ENCODE results near the gene MYADM. TPM values are rescaled to one million over a fixed set of nuclear protein-coding genes. Genes with fewer than 3 reads are reported as not detected.

MYADM gene
- total RNA-seq, 1 experiment from 2014 or later, result 78.6 TPM

GRCh38 chr19:53826876-53827275, 40.8 kb upstream of the MYADM start:
- Mint-ChIP-seq H3K36me3 (peaks cover 3% of the 10 kb centered on the region; the same call in 1 of the 2 replicates), H3K4me1 (peaks cover 38% of the 10 kb centered on the region), H3K27me3 (ENCODE audit: low read depth) (no peaks in the 10 kb centered on the region), H3K4me3 (no peak overlapping the region), H3K9me3 (no peaks in the 10 kb centered on the region), H3K27ac (peak overlapping the region; percentile 90)
- no peak for TF ChIP-seq FOXP1 (CRISPR knock-in tag; IDR thresholded peaks at IDR 0.05; ENCODE audit: borderline replicate concordance)
- TF ChIP-seq ZNF423 (CRISPR knock-in tag; IDR thresholded peaks at IDR 0.05), result no peak
- TF ChIP-seq MXD4 (CRISPR knock-in tag; IDR thresholded peaks at IDR 0.05; ENCODE audit: borderline replicate concordance), result no peak
- no peak for TF ChIP-seq ZNF425 (CRISPR knock-in tag; conservative IDR thresholded peaks at IDR 0.05)
- no peak for TF ChIP-seq ETV6 (CRISPR knock-in tag; IDR thresholded peaks at IDR 0.05)
- TF ChIP-seq, protein P1, sequence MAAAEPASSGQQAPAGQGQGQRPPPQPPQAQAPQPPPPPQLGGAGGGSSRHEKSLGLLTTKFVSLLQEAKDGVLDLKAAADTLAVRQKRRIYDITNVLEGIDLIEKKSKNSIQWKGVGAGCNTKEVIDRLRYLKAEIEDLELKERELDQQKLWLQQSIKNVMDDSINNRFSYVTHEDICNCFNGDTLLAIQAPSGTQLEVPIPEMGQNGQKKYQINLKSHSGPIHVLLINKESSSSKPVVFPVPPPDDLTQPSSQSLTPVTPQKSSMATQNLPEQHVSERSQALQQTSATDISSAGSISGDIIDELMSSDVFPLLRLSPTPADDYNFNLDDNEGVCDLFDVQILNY (CRISPR knock-in tag; IDR thresholded peaks at IDR 0.05), result no peak
- TF ChIP-seq ZNF416 (CRISPR knock-in tag; IDR thresholded peaks at IDR 0.05), result no peak
- no peak for TF ChIP-seq OVOL2 (CRISPR knock-in tag; IDR thresholded peaks at IDR 0.05; ENCODE audit: borderline replicate concordance)
- ChIA-PET POLR2A (interaction anchor here (0.8 kb wide), 1 partner anchor 266 kb away, joined by 3 read pairs; no protein-coding TSS in a partner anchor), CTCF (interaction anchor here (0.6 to 5.5 kb wide), 7 partner anchors 17 to 1789 kb away, joined by 3 to 27 read pairs (median 3); no protein-coding TSS in a partner anchor)
- DNase-seq (ENCODE audit: low spot score), result no peak
- ATAC-seq, result no peak

DNA sequence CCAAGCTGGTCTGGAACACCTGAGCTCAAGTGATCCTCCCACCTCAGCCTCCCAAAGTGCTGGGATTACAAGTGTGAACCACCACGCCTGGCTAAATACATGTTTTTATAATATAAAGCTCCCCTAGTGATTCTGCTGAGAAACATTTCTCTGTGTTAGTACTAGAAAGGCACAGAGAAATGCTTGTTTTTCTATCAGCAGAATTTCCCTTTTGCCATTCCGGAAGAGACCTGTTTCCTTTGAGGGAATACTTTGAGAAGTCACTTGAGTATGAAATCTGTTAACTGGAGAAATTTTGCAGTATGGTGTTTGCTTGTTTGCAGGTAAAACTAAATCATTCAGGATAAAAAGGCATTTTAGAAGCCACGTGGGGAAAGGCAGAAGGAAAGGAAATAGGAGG, 39.2 kb upstream of the MYADM start:
- Mint-ChIP-seq H3K4me1 (peaks cover 45% of the 10 kb centered on the region), H3K27me3 (ENCODE audit: low read depth) (no peaks in the 10 kb centered on the region), H3K36me3 (peaks cover 20% of the 10 kb centered on the region), H3K9me3 (no peaks in the 10 kb centered on the region), H3K4me3 (no peak overlapping the region), H3K27ac (peak overlapping the region; percentile 12)
- ChIA-PET POLR2A (no interaction called here), CTCF (interaction anchor here (2.7 to 5.5 kb wide), 2 partner anchors 19 to 36 kb away, joined by 17 to 27 read pairs; no protein-coding TSS in a partner anchor)
- DNase-seq (ENCODE audit: low spot score), result no peak
- ATAC-seq, result no peak
- TF ChIP-seq, protein P2, sequence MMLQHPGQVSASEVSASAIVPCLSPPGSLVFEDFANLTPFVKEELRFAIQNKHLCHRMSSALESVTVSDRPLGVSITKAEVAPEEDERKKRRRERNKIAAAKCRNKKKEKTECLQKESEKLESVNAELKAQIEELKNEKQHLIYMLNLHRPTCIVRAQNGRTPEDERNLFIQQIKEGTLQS (CRISPR knock-in tag; conservative IDR thresholded peaks at IDR 0.05), result no peak
- no peak for TF ChIP-seq E2F4 (CRISPR knock-in tag; IDR thresholded peaks at IDR 0.05; ENCODE audit: borderline replicate concordance, low read depth)
- no peak for TF ChIP-seq EMX1 (CRISPR knock-in tag; IDR thresholded peaks at IDR 0.05)
- TF ChIP-seq ETV6 (CRISPR knock-in tag; IDR thresholded peaks at IDR 0.05), result no peak
- no peak for TF ChIP-seq USF2 (CRISPR knock-in tag; IDR thresholded peaks at IDR 0.05)
- TF ChIP-seq, protein P3, sequence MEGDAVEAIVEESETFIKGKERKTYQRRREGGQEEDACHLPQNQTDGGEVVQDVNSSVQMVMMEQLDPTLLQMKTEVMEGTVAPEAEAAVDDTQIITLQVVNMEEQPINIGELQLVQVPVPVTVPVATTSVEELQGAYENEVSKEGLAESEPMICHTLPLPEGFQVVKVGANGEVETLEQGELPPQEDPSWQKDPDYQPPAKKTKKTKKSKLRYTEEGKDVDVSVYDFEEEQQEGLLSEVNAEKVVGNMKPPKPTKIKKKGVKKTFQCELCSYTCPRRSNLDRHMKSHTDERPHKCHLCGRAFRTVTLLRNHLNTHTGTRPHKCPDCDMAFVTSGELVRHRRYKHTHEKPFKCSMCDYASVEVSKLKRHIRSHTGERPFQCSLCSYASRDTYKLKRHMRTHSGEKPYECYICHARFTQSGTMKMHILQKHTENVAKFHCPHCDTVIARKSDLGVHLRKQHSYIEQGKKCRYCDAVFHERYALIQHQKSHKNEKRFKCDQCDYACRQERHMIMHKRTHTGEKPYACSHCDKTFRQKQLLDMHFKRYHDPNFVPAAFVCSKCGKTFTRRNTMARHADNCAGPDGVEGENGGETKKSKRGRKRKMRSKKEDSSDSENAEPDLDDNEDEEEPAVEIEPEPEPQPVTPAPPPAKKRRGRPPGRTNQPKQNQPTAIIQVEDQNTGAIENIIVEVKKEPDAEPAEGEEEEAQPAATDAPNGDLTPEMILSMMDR (IDR thresholded peaks at IDR 0.05), result no peak
- no peak for TF ChIP-seq ZNF219 (CRISPR knock-in tag; IDR thresholded peaks at IDR 0.05; ENCODE audit: borderline replicate concordance)
- TF ChIP-seq MYBL2 (CRISPR knock-in tag; IDR thresholded peaks at IDR 0.05), result no peak
- no peak for TF ChIP-seq ZNF396 (CRISPR knock-in tag; IDR thresholded peaks at IDR 0.05; ENCODE audit: borderline replicate concordance)

Data from WTC11 (cell line).